MCF 10A (cell line): ENCODE measurements around the gene YTHDF1. TPM values are rescaled to one million over a fixed set of nuclear protein-coding genes. Genes with fewer than 3 reads are reported as not detected.

Experiments used
- BruUV-seq: library from RNA; stranded (reverse); fragments of 400-500 nt; replicated peaks from 2 replicates; lab custom pipeline; 2021; lab: Mats Ljungman, UMichigan
- CTCF ChIA-PET: fragments of 300-600 bp; sonication (Branson Sonifier 250); formaldehyde crosslinking; extraction: SDS; loops from one replicate; lab custom pipeline; 2021; ENCODE audit warnings: antibody characterized with exemption, inconsistent platforms; lab: Yijun Ruan, JAX
- POLR2A ChIA-PET: fragments of 300-600, 350-650 bp; sonication (Branson Sonifier 250); formaldehyde crosslinking; extraction: SDS; loops from one replicate; lab custom pipeline; 2020; ENCODE audit warnings: antibody characterized with exemption, inconsistent platforms; lab: Yijun Ruan, JAX
- DNase-seq: peaks from one replicate; pipeline ENCODE4 v3.0.0-alpha.2; 2018; ENCODE audit not compliant: unreplicated experiment
- H3K27ac Mint-ChIP-seq: one replicate; pipeline ENCODE4 v1.8.0; 2022; ENCODE audit warnings: mild to moderate bottlenecking, low read depth, mixed read lengths; ENCODE audit not compliant: unreplicated experiment
- H3K27me3 Mint-ChIP-seq: one replicate; pipeline ENCODE4 v1.8.0; 2022; ENCODE audit warnings: mixed read lengths; ENCODE audit not compliant: insufficient read depth, unreplicated experiment
- H3K36me3 Mint-ChIP-seq: one replicate; pipeline ENCODE4 v1.8.0; 2022; ENCODE audit warnings: mild to moderate bottlenecking, moderate library complexity, mixed read lengths; ENCODE audit not compliant: insufficient read depth, unreplicated experiment
- H3K4me1 Mint-ChIP-seq: one replicate; pipeline ENCODE4 v1.8.0; 2022; ENCODE audit warnings: mixed read lengths; ENCODE audit not compliant: insufficient read depth, unreplicated experiment
- H3K4me3 Mint-ChIP-seq: one replicate; pipeline ENCODE4 v1.8.0; 2022; ENCODE audit warnings: mild to moderate bottlenecking, moderate library complexity, mixed read lengths; ENCODE audit not compliant: unreplicated experiment
- H3K9me3 Mint-ChIP-seq: one replicate; pipeline ENCODE4 v1.8.0; 2022; ENCODE audit warnings: mixed read lengths; ENCODE audit not compliant: unreplicated experiment
- CTCF ChIP-seq: fragments of 200-600 bp; IDR thresholded peaks from one replicate; pipeline ENCODE4 v1.8.0; 2022; ENCODE audit warnings: antibody characterized with exemption, mild to moderate bottlenecking; ENCODE audit not compliant: unreplicated experiment
- intact Hi-C: fragments of 100-400 bp; cut with micrococcal nuclease; formaldehyde crosslinking; loops from 2 replicates; pipeline ENCODE4 v1.14.1; 2022
- total RNA-seq: library from RNA; stranded (reverse); gene quantifications from 2 replicates; pipeline ENCODE4 v1.2.3, GENCODE V29; 2022

Gene YTHDF1
- total RNA-seq, 1 experiment from 2014 or later: 49.5 TPM

DNA sequence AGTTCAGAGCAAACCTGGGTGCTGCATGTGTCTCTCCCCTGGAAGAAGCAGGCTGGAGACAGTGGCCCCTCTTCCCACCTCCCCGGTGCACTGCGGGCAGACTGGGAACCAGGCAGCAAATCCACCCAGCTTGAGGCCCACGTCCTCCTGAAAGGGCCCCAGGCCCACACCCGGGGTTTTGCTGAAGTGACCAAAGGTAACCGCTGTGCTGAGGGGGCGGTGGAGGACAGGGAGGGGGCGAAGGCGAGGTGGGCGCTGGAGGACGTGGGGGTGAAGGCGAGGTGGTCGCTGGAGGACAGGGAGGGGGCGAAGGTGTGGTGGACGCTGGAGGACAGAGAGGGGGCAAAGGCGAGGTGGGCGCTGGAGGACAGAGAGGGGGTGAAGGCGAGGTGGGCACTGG lies 18.0 kb upstream of the YTHDF1 start:
- ChIA-PET POLR2A (interaction anchor here (1.1 to 1.7 kb wide), 4 partner anchors 10 to 287 kb away, joined by 3 to 7 read pairs (median 4); partner anchors contain the start of genes ARFGAP1 and PPDPF), CTCF (interaction anchor here (0.6 to 7.1 kb wide), 9 partner anchors 10 to 250 kb away, joined by 3 to 115 read pairs (median 6); no protein-coding TSS in a partner anchor)
- no peak for DNase-seq
- intact Hi-C loops: no loop called here
- no peak for TF ChIP-seq CTCF
- Mint-ChIP-seq H3K4me1 (no peaks in the 10 kb centered on the region), H3K36me3 (no peaks in the 10 kb centered on the region), H3K27me3 (peaks cover 41% of the 10 kb centered on the region), H3K27ac (no peak overlapping the region), H3K4me3 (no peak overlapping the region), H3K9me3 (no peaks in the 10 kb centered on the region)
- no TSS peak for BruUV-seq

DNA sequence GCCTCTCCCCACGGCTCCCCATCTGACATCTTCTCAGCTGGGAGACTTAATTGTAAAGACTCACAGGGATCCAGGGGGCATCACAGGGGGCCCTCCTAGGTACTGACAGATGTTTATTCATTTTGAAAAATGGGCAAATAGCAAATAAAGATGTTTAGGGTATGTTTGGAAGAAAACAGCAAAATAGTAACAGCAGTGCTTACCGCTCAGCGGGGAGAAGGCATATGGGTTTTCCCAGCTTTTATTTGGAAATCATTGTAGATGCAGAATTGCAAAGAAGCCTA lies 17.1 kb upstream of the YTHDF1 start:
- intact Hi-C loops: no loop called here

DNA sequence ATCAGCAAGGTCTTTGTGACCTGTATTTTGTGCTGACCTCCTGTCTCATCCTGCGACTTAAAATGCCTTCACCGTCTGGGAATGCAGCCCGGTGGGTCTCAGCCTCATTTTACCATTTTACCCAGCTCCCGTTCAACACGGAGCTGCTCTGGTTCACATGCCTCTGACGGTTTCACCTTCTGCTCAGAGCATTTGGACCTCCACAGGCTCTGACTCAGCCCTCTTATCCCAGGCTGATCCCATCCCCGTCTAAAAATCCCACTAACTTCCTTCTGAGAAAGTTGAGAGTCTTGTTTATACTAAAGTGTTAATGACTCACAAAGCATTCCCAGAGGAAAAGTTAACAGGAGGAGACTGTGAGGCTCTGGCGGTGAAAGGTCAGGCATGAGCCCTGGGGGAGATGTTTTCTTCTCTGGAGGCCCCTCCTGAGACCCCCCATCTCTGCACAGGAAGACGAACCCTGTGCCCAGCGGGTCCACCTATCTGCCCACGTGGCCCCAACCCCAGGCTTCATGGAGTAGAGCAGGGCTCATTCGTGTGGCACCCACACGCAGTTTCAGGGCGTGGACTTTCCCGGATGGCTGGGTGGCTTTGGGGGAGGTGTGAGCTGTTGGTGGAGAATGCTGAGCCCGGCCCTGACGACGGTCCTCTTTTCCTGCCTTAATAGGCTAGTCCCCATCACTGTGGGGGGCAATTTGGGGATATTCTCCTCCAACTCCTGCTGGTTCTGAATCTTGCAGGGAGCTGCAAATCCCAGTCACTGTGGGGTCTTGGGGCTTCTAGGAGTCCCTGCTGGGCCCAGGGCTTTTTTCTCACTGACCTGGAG lies 16.5 kb upstream of the YTHDF1 start:
- no peak overlapping the region for H3K27ac Mint-ChIP-seq
- H3K27me3 Mint-ChIP-seq: peaks cover 44% of the 10 kb centered on the region
- no peaks in the 10 kb centered on the region for H3K4me1 Mint-ChIP-seq
- no peaks in the 10 kb centered on the region for H3K36me3 Mint-ChIP-seq
- no peak overlapping the region for H3K4me3 Mint-ChIP-seq
- no peaks in the 10 kb centered on the region for H3K9me3 Mint-ChIP-seq
- intact Hi-C loops: no loop called here
- no TSS peak for BruUV-seq
- CTCF ChIA-PET: interaction anchor here (0.5 to 7.1 kb wide), 9 partner anchors 8 to 263 kb away, joined by 3 to 115 read pairs (median 3); no protein-coding TSS in a partner anchor
- peak; percentile 70 for DNase-seq
- no peak for TF ChIP-seq CTCF
- POLR2A ChIA-PET: interaction anchor here (0.6 to 1.7 kb wide), 6 partner anchors 9 to 347 kb away, joined by 3 to 7 read pairs (median 3); partner anchors contain the start of genes ARFGAP1 and YTHDF1

More for the DNA sequence above, 17.1 kb upstream of the YTHDF1 start:
- H3K4me3 Mint-ChIP-seq: no peak overlapping the region
- H3K9me3 Mint-ChIP-seq: no peaks in the 10 kb centered on the region
- no peaks in the 10 kb centered on the region for H3K4me1 Mint-ChIP-seq
- DNase-seq: no peak
- H3K27me3 Mint-ChIP-seq: peaks cover 44% of the 10 kb centered on the region
- H3K36me3 Mint-ChIP-seq: no peaks in the 10 kb centered on the region
- no peak for TF ChIP-seq CTCF
- no peak overlapping the region for H3K27ac Mint-ChIP-seq
- POLR2A ChIA-PET: interaction anchor here (0.7 to 1.7 kb wide), 5 partner anchors 9 to 346 kb away, joined by 3 to 7 read pairs (median 3); partner anchors contain the start of genes ARFGAP1 and YTHDF1
- no TSS peak for BruUV-seq
- CTCF ChIA-PET: interaction anchor here (0.6 to 7.1 kb wide), 9 partner anchors 9 to 177 kb away, joined by 3 to 115 read pairs (median 3); no protein-coding TSS in a partner anchor

- no peaks in the 10 kb centered on the region for H3K36me3 Mint-ChIP-seq
- peak; percentile 58 for DNase-seq
- no peak overlapping the region for H3K4me3 Mint-ChIP-seq
- no peaks in the 10 kb centered on the region for H3K9me3 Mint-ChIP-seq
- intact Hi-C loops: loop anchor here (1.0 kb wide), 1 partner anchor 48 kb away; no protein-coding TSS in a partner anchor
- BruUV-seq: no TSS peak
- H3K4me1 Mint-ChIP-seq: no peaks in the 10 kb centered on the region
- POLR2A ChIA-PET: no interaction called here
- TF ChIP-seq CTCF: peak; percentile 31
- H3K27me3 Mint-ChIP-seq: peaks cover 44% of the 10 kb centered on the region
- CTCF ChIA-PET: interaction anchor here (0.6 to 7.1 kb wide), 7 partner anchors 7 to 179 kb away, joined by 3 to 115 read pairs (median 3); no protein-coding TSS in a partner anchor
- H3K27ac Mint-ChIP-seq: no peak overlapping the region
Measured at GRCh38 chr20:63230800-63231268, 14.9 kb upstream of the YTHDF1 start.
